Smooth muscle cell (in vitro differentiated cells): Measurements from ENCODE around the gene HEATR1. TPM values are rescaled to one million over a fixed set of nuclear protein-coding genes. Genes with fewer than 3 reads are reported as not detected.
"Not testable (repeated sequence)": the region's sequence is repeated elsewhere in the genome, so short reads cannot be mapped to it uniquely, and the experiment has no call there.

Source experiments
- DNase-seq: peaks from one replicate; lab custom pipeline; 2025; ENCODE audit not compliant: unreplicated experiment; lab: John Stamatoyannopoulos, UW
- H2AFZ ChIP-seq: fragments of 200-600 bp; sonication (generic); 2 replicates; pipeline ENCODE4 v1.6.0; 2016; ENCODE audit warnings: antibody characterized with exemption, low read depth, mild to moderate bottlenecking
- H3F3A ChIP-seq: fragments of 200-600 bp; sonication (generic); 2 replicates; pipeline ENCODE4 v1.6.0; 2017; ENCODE audit warnings: antibody characterized with exemption, low read depth
- H3K27ac ChIP-seq: fragments of 200-600 bp; sonication (generic); 2 replicates; pipeline ENCODE4 v1.5.1; 2016; ENCODE audit warnings: low read depth, mild to moderate bottlenecking
- H3K27me3 ChIP-seq: fragments of 200-600 bp; sonication (generic); 2 replicates; pipeline ENCODE4 v1.6.1; 2016; ENCODE audit warnings: low read depth, mild to moderate bottlenecking
- H3K36me3 ChIP-seq: fragments of 200-600 bp; sonication (generic); 2 replicates; pipeline ENCODE4 v1.5.1; 2016; ENCODE audit warnings: low read depth
- H3K4me1 ChIP-seq: fragments of 200-600 bp; sonication (generic); 2 replicates; pipeline ENCODE4 v1.5.1; 2016; ENCODE audit warnings: low read depth
- H3K4me2 ChIP-seq: fragments of 200-600 bp; sonication (generic); 2 replicates; pipeline ENCODE4 v1.6.0; 2016; ENCODE audit warnings: mild to moderate bottlenecking
- H3K4me3 ChIP-seq: fragments of 200-600 bp; sonication (generic); 2 replicates; pipeline ENCODE4 v1.5.1; 2016; ENCODE audit warnings: mild to moderate bottlenecking
- H3K79me2 ChIP-seq: fragments of 200-600 bp; sonication (generic); 2 replicates; pipeline ENCODE4 v1.6.0; 2016; ENCODE audit warnings: low read depth, mild to moderate bottlenecking
- H3K9ac ChIP-seq: fragments of 200-600 bp; sonication (generic); 2 replicates; pipeline ENCODE4 v1.6.0; 2016; ENCODE audit warnings: low read depth
- H3K9me3 ChIP-seq: fragments of 200-600 bp; sonication (generic); replicated peaks from 2 replicates; pipeline ENCODE4 v1.5.1; 2016; ENCODE audit warnings: low read depth
- H4K20me1 ChIP-seq: fragments of 200-600 bp; sonication (generic); 2 replicates; pipeline ENCODE4 v1.6.0; 2016; ENCODE audit warnings: low read depth
- CTCF ChIP-seq: fragments of 200-600 bp; sonication (generic); IDR thresholded peaks from 2 replicates; pipeline ENCODE4 v1.5.1; 2017; ENCODE audit warnings: borderline replicate concordance, mild to moderate bottlenecking, antibody characterized with exemption; ENCODE audit not compliant: insufficient read depth, poor library complexity, severe bottlenecking
- WGBS: methylation state at CpG from one replicate; pipeline ENCODE4 v1.1.7; 2016; ENCODE audit warnings: low lambda C conversion rate; 5-methylcytosine and 5-hydroxymethylcytosine counted together
- polyA plus RNA-seq: library from polyadenylated mRNA; unstranded; fragments of >200 nt; fragmentation: Nextera tagmentation; extraction: Ambion mirVana; gene quantifications from 2 replicates; pipeline ENCODE4 v1.2.1, GENCODE V29; 2016
- total RNA-seq: library from RNA; depleted of rRNA; stranded (reverse); fragments of >200 nt; gene quantifications from 2 replicates; pipeline ENCODE4 v1.2.3, GENCODE V29; 2014

HEATR1 gene
- total and polyA plus RNA-seq, 2 experiments from 2014 or later: 6.9 to 25.3 TPM

GRCh38 chr1:236589531-236589930, 14.8 kb downstream of the HEATR1 start:
- Histone ChIP-seq H3K4me2 (no peak overlapping the region), H3K9me3 (no peaks in the 10 kb centered on the region), H2AFZ (no peak overlapping the region), H3K27ac (no peak overlapping the region), H4K20me1 (no peaks in the 10 kb centered on the region), H3K27me3 (no peaks in the 10 kb centered on the region), H3K4me1 (no peaks in the 10 kb centered on the region), H3K79me2 (no peaks in the 10 kb centered on the region), H3F3A (no peaks in the 10 kb centered on the region), H3K9ac (no peak overlapping the region), H3K36me3 (peaks cover 48% of the 10 kb centered on the region), H3K4me3 (no peak overlapping the region)
- no peak for DNase-seq
- 99% methylated on average over 4 of the region's 4 CpGs for WGBS
- no peak for TF ChIP-seq CTCF

DNA sequence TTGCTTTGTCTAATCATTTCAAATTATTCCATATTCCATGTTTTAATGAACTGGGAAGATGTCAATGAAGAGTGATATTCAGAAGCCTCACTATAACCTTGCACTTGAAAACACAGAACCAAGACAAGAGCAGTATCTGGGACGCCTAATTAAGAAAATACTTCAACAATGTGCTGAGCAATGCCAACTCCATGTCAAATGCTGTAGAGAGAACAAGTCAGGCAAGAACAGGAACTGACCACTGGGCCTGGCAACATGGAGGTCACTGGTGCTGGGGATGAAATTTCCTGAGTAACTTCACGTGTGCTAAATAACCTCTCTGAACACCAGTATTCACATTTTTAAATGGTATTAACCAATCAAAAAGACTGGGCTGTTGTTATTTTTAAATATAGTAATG, 22.8 kb downstream of the HEATR1 start:
- H3K27ac ChIP-seq: no peak overlapping the region
- no peak overlapping the region for H3K4me2 ChIP-seq
- H3K79me2 ChIP-seq: no peaks in the 10 kb centered on the region
- H3K4me3 ChIP-seq: no peak overlapping the region
- no peaks in the 10 kb centered on the region for H3F3A ChIP-seq
- H3K36me3 ChIP-seq: peaks cover 46% of the 10 kb centered on the region
- H3K9ac ChIP-seq: no peak overlapping the region
- DNase-seq: no peak
- no peaks in the 10 kb centered on the region for H3K4me1 ChIP-seq
- WGBS: 96% methylated on average over 2 of the region's 2 CpGs
- H3K9me3 ChIP-seq: no peaks in the 10 kb centered on the region
- H2AFZ ChIP-seq: no peak overlapping the region
- TF ChIP-seq CTCF: no peak
- H3K27me3 ChIP-seq: no peaks in the 10 kb centered on the region
- H4K20me1 ChIP-seq: no peaks in the 10 kb centered on the region

- not testable (repeated sequence) for H3K9me3 ChIP-seq, DNase-seq, H3K27ac ChIP-seq, H3K4me2 ChIP-seq, H3K79me2 ChIP-seq, H3K27me3 ChIP-seq, H3F3A ChIP-seq, H4K20me1 ChIP-seq, H3K9ac ChIP-seq, H3K4me1 ChIP-seq, H2AFZ ChIP-seq, H3K4me3 ChIP-seq
- 98% methylated on average over 3 of the region's 3 CpGs for WGBS
- H3K36me3 ChIP-seq: peaks cover 46% of the 10 kb centered on the region
Observed at GRCh38 chr1:236580404-236580803, 23.9 kb downstream of the HEATR1 start.

GRCh38 chr1:236578661-236579060, 25.7 kb downstream of the HEATR1 start:
- no peaks in the 10 kb centered on the region for H4K20me1 ChIP-seq
- H3K27me3 ChIP-seq: no peaks in the 10 kb centered on the region
- over 99% methylated on average over 3 of the region's 3 CpGs for WGBS
- H3F3A ChIP-seq: no peaks in the 10 kb centered on the region
- H3K4me3 ChIP-seq: no peak overlapping the region
- no peak for DNase-seq
- no peaks in the 10 kb centered on the region for H3K4me1 ChIP-seq
- H2AFZ ChIP-seq: no peak overlapping the region
- no peaks in the 10 kb centered on the region for H3K9me3 ChIP-seq
- no peak for TF ChIP-seq CTCF
- peaks cover 46% of the 10 kb centered on the region for H3K36me3 ChIP-seq
- H3K9ac ChIP-seq: no peak overlapping the region
- no peak overlapping the region for H3K4me2 ChIP-seq
- H3K27ac ChIP-seq: no peak overlapping the region
- H3K79me2 ChIP-seq: no peaks in the 10 kb centered on the region

GRCh38 chr1:236577041-236577440, 27.3 kb downstream of the HEATR1 start:
- not testable (repeated sequence) for H3K27ac ChIP-seq, H3K4me3 ChIP-seq, H3F3A ChIP-seq, H3K9ac ChIP-seq, H3K9me3 ChIP-seq, H3K4me2 ChIP-seq, H3K79me2 ChIP-seq, H4K20me1 ChIP-seq, DNase-seq, H3K4me1 ChIP-seq, H3K27me3 ChIP-seq, H2AFZ ChIP-seq
- WGBS: 83% methylated on average over 7 of the region's 7 CpGs
- H3K36me3 ChIP-seq: peaks cover 51% of the 10 kb centered on the region
